Uterus (tissue), 2 donors: Measurements from ENCODE around the gene IFIT2.

ENCODE experiments used
- CTCF ChIP-seq, 4 experiments: fragments of 200-600 bp in 2 of 4; fragments of 450-650 bp in 2 of 4; sonication (generic) in 2 of 4; IDR thresholded peaks; one replicate each; pipeline ENCODE4 v1.5.1; 2016 to 2019; ENCODE audit warnings: antibody characterized with exemption in 4 of 4, mild to moderate bottlenecking in 2 of 4, moderate library complexity in 1 of 4
- POLR2A ChIP-seq, 2 donors: fragments of 450-650 bp; IDR thresholded peaks; one replicate each; pipeline ENCODE4 v1.6.1; 2016; ENCODE audit warnings: antibody characterized with exemption in 2 of 2, mild to moderate bottlenecking in 1 of 2, moderate library complexity in 1 of 2

- TF ChIP-seq CTCF (IDR thresholded peaks at IDR 0.05) (no peak), POLR2A (IDR thresholded peaks at IDR 0.05) (peak in 1 of 2 donors; percentile 16)
Observed at GRCh38 chr10:89346405-89347254, 44.8 kb downstream of the IFIT2 start.
